Common myeloid progenitor, CD34-positive (primary cell): ENCODE results near the gene PARP16.
A peak's percentile ranks its signal among the peaks of the same experiment; 100 is the strongest.

Experiments
- CTCF ChIA-PET: fragments of 350-600 bp; sonication (Branson Sonifier 250); formaldehyde crosslinking; loops from one replicate; lab custom pipeline; 2021; ENCODE audit warnings: antibody characterized with exemption; lab: Charles Lee
- POLR2A ChIA-PET: fragments of 350-600 bp; sonication (Branson Sonifier 250); formaldehyde crosslinking; loops from one replicate; lab custom pipeline; 2021; ENCODE audit warnings: antibody characterized with exemption; lab: Charles Lee
- DNase-seq, 3 donors: peaks; one replicate each; pipeline versions ENCODE4 v3.0.0 to v3.0.0-alpha.2; 2013
- H3K27ac ChIP-seq, 2 experiments: 1 replicate in 1 of 2; 2 replicates in 1 of 2; pipeline ENCODE4 v1.7.0; 2013; ENCODE audit warnings: inconsistent platforms in 2 of 2, low read length in 2 of 2, mild to moderate bottlenecking in 2 of 2, low read depth in 1 of 2, moderate library complexity in 1 of 2; ENCODE audit not compliant: severe bottlenecking in 2 of 2, insufficient read depth in 1 of 2, poor library complexity in 1 of 2
- H3K27me3 ChIP-seq, 5 experiments: replicated peaks in 2 of 5; 1 replicate in 3 of 5; 2 replicates in 2 of 5; pipeline versions ENCODE4 v1.6.1 to v1.7.0; 2013; ENCODE audit warnings: low read length in 4 of 5, mild to moderate bottlenecking in 2 of 5, moderate library complexity in 2 of 5, inconsistent platforms in 1 of 5; ENCODE audit not compliant: insufficient read depth in 5 of 5, control insufficient read depth in 4 of 5
- H3K36me3 ChIP-seq, 4 experiments: 1 replicate in 2 of 4; 2 replicates in 2 of 4; pipeline versions ENCODE4 v1.6.1 to v1.7.0; 2013; ENCODE audit warnings: low read length in 3 of 4, control low read depth in 1 of 4, mild to moderate bottlenecking in 1 of 4; ENCODE audit not compliant: control insufficient read depth in 4 of 4, insufficient read depth in 4 of 4
- H3K4me1 ChIP-seq, 4 experiments: 1 replicate in 3 of 4; 2 replicates in 1 of 4; pipeline versions ENCODE4 v1.6.1 to v1.7.1; 2013; ENCODE audit warnings: low read length in 3 of 4, mild to moderate bottlenecking in 3 of 4, control low read depth in 1 of 4, inconsistent platforms in 1 of 4, moderate library complexity in 1 of 4; ENCODE audit not compliant: control insufficient read depth in 4 of 4, insufficient read depth in 4 of 4; ENCODE audit errors: control extremely low read depth in 1 of 4
- H3K4me3 ChIP-seq, 7 experiments: 1 replicate in 4 of 7; 2 replicates in 3 of 7; pipeline versions ENCODE4 v1.5.1 to v1.7.0; 2013; ENCODE audit warnings: mild to moderate bottlenecking in 7 of 7, low read length in 6 of 7, moderate library complexity in 6 of 7, inconsistent platforms in 2 of 7, low read depth in 2 of 7, control low read depth in 1 of 7; ENCODE audit not compliant: insufficient read depth in 4 of 7, control insufficient read depth in 1 of 7; ENCODE audit errors: extremely low read depth in 1 of 7
- H3K9me3 ChIP-seq, 5 experiments: 1 replicate in 4 of 5; 2 replicates in 1 of 5; pipeline versions ENCODE4 v1.6.1 to v1.7.1; 2013; ENCODE audit warnings: low read length in 4 of 5, mild to moderate bottlenecking in 2 of 5, inconsistent platforms in 1 of 5, low read depth in 1 of 5, moderate library complexity in 1 of 5; ENCODE audit not compliant: control insufficient read depth in 4 of 5, insufficient read depth in 2 of 5; ENCODE audit errors: control extremely low read depth in 1 of 5
- WGBS: methylation state at CpG from one replicate; pipeline ENCODE4 v1.1.5; 2013; ENCODE audit not compliant: insufficient coverage; 5-methylcytosine and 5-hydroxymethylcytosine counted together

PARP16 gene

GRCh38 chr15:65255486-65256140, 31.1 kb downstream of the PARP16 start:
- ChIA-PET CTCF (interaction anchor here (1.3 kb wide), 1 partner anchor 9 kb away, joined by 3 read pairs; no protein-coding TSS in a partner anchor), POLR2A (no interaction called here)
- peak in 2 of 3 donors; percentile 43 to 70 for DNase-seq
- Histone ChIP-seq H3K36me3 (peaks cover 0 to 21% (median 4%) of the 10 kb centered on the region in 4 experiments), H3K4me3 (peak overlapping the region in 1 of 7 experiments; percentile 53), H3K27ac (no peak overlapping the region), H3K9me3 (no peaks in the 10 kb centered on the region), H3K27me3 (no peaks in the 10 kb centered on the region), H3K4me1 (peaks cover 5 to 64% (median 36%) of the 10 kb centered on the region in 4 experiments)
- 51% methylated on average over 5 of the region's 7 CpGs for WGBS

- no peaks in the 10 kb centered on the region for H3K9me3 ChIP-seq
- H3K36me3 ChIP-seq = peaks cover 0 to 13% (median 2%) of the 10 kb centered on the region in 4 experiments
- DNase-seq = peak in 2 of 3 donors; percentile 33 to 53
- H3K27me3 ChIP-seq = no peaks in the 10 kb centered on the region
- H3K4me1 ChIP-seq = peaks cover 5 to 56% (median 31%) of the 10 kb centered on the region in 4 experiments
- WGBS = no CpG with 5 or more reads among the region's 1 CpG
- ChIA-PET CTCF (interaction anchor here (1.5 kb wide), 1 partner anchor 16 kb away, joined by 6 read pairs; no protein-coding TSS in a partner anchor), POLR2A (no interaction called here)
- peak overlapping the region in 4 of 7 experiments; percentile 17 to 63 (median 48) for H3K4me3 ChIP-seq
- no peak overlapping the region for H3K27ac ChIP-seq
These were observed 31.9 kb downstream of the PARP16 start for GRCh38 chr15:65254758-65255157.

- peaks cover 5 to 52% (median 29%) of the 10 kb centered on the region in 4 experiments for H3K4me1 ChIP-seq
- 39% methylated on average over 2 of the region's 4 CpGs for WGBS
- H3K27ac ChIP-seq = no peak overlapping the region
- H3K9me3 ChIP-seq = no peaks in the 10 kb centered on the region
- no peak for DNase-seq
- ChIA-PET POLR2A (interaction anchor here (0.6 kb wide), 1 partner anchor 1116 kb away, joined by 3 read pairs; no protein-coding TSS in a partner anchor), CTCF (interaction anchor here (1.5 kb wide), 1 partner anchor 17 kb away, joined by 6 read pairs; no protein-coding TSS in a partner anchor)
- H3K27me3 ChIP-seq = no peaks in the 10 kb centered on the region
- peaks cover 0 to 9% (median 2%) of the 10 kb centered on the region in 4 experiments for H3K36me3 ChIP-seq
- peak overlapping the region in 1 of 7 experiments; percentile 53 for H3K4me3 ChIP-seq
These were observed 32.3 kb downstream of the PARP16 start for GRCh38 chr15:65254356-65254755.

GRCh38 chr15:65249641-65250040, 37.0 kb downstream of the PARP16 start:
- POLR2A ChIA-PET = no interaction called here
- CTCF ChIA-PET = interaction anchor here (1.0 to 2.3 kb wide), 2 partner anchors 9 to 55 kb away, joined by 4 to 8 read pairs; no protein-coding TSS in a partner anchor
- Histone ChIP-seq H3K27ac (no peak overlapping the region), H3K27me3 (no peaks in the 10 kb centered on the region), H3K9me3 (no peaks in the 10 kb centered on the region), H3K4me3 (no peak overlapping the region), H3K4me1 (peaks cover 0 to 19% (median 11%) of the 10 kb centered on the region in 4 experiments), H3K36me3 (peaks cover 0 to 4% (median 4%) of the 10 kb centered on the region in 4 experiments)
- DNase-seq = no peak
- 94% methylated on average over 2 of the region's 2 CpGs for WGBS

- Histone ChIP-seq H3K9me3 (no peaks in the 10 kb centered on the region), H3K36me3 (peaks cover 0 to 4% (median 4%) of the 10 kb centered on the region in 4 experiments), H3K27me3 (no peaks in the 10 kb centered on the region), H3K27ac (no peak overlapping the region), H3K4me1 (peaks cover 0 to 13% (median 8%) of the 10 kb centered on the region in 4 experiments), H3K4me3 (no peak overlapping the region)
- no peak for DNase-seq
- CTCF ChIA-PET = interaction anchor here (0.9 to 3.8 kb wide), 3 partner anchors 10 to 30 kb away, joined by 3 to 19 read pairs (median 8); no protein-coding TSS in a partner anchor
- 90% methylated on average over 6 of the region's 9 CpGs for WGBS
- POLR2A ChIA-PET = interaction anchor here (0.6 kb wide), 1 partner anchor 238 kb away, joined by 8 read pairs; no protein-coding TSS in a partner anchor
These were observed 38.0 kb downstream of the PARP16 start for GRCh38 chr15:65248511-65249255.

DNA sequence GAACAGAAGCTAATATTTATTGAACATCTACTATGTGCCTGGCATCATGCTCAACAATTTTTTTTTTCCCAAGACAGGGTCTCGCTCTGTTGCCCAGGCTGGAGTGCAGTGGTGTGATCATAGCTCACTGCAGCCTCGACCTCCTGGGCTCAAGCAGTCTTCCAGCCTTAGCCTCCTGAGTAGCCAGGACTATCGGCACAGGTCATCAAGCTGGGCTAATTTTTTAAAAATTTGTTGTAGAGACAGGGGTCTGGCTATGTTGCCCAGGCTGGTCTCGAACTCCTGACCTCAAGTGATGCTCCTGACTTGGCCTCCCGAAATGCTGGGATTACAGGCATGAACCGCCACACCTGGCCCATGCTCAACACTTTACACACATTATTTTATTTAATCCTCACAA, 39.7 kb downstream of the PARP16 start:
- H3K27ac ChIP-seq = no peak overlapping the region
- no peak overlapping the region for H3K4me3 ChIP-seq
- peaks cover 0 to 6% (median 4%) of the 10 kb centered on the region in 4 experiments for H3K36me3 ChIP-seq
- WGBS = 100% methylated on average over 4 of the region's 6 CpGs
- no peaks in the 10 kb centered on the region for H3K27me3 ChIP-seq
- peaks cover 0 to 6% (median 5%) of the 10 kb centered on the region in 4 experiments for H3K4me1 ChIP-seq
- ChIA-PET POLR2A (no interaction called here), CTCF (interaction anchor here (1.4 to 3.8 kb wide), 4 partner anchors 9 to 35 kb away, joined by 3 to 19 read pairs (median 6); partner anchors contain the start of gene CILP)
- no peaks in the 10 kb centered on the region for H3K9me3 ChIP-seq
- DNase-seq = no peak
